ENCODE results near the gene FOXK2.

DNA sequence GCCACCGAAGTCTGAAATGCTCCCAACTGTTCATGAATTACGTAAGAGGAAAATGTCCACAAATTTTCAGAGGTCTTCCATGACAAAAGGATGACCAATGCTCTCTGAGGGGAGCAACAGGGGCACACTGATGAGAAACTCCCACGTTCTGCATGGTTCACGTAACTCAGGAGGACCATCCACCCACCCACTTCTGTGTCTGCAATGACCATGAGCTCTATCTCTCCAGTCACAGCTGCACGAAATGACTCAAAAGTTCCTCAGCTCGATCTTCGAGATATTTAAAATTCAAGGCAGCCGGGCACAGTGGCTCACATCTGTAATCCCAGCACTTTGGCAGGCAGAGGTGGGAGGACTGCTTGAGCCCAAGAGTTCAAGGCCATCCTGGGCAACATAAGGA lies 112.9 kb downstream of the FOXK2 start:
- TF ChIP-seq CTCF (IDR thresholded peaks at IDR 0.05 in 4 of 5, conservative IDR thresholded peaks at IDR 0.05 in 1 of 5) (no peak), POLR2A (IDR thresholded peaks at IDR 0.05) (no peak)

Measured in gastrocnemius medialis (tissue), 4 donors.